HG03064 (cell line): ENCODE measurements around the gene WBP4.
A peak's percentile ranks its signal among the peaks of the same experiment; 100 is the strongest.
"Not testable (repeated sequence)": the region's sequence is repeated elsewhere in the genome, so short reads cannot be mapped to it uniquely, and the experiment has no call there.

Experiments used
- ATAC-seq: cut with Tn5 transposase; IDR thresholded peaks from one replicate; pipeline ENCODE4 v1.9.1; 2021; ENCODE audit warnings: low read depth; ENCODE audit not compliant: unreplicated experiment

The WBP4 gene

GRCh38 chr13:41061075-41061913 is at the start of gene WBP4:
WBP4 (plus strand) TSS chr13:41061509; CDS start chr13:41061674, 165 bp downstream.
- peak; percentile 60 for ATAC-seq

- ATAC-seq, result no peak
These were observed 48.8 kb upstream of the WBP4 start for GRCh38 chr13:41012536-41012935.

- ATAC-seq, result no peak
These were observed 47.5 kb upstream of the WBP4 start for GRCh38 chr13:41013835-41014234.

GRCh38 chr13:41015920-41016319 is 45.4 kb upstream of the WBP4 start:
- no peak for ATAC-seq

- ATAC-seq, result no peak
These were observed 44.1 kb upstream of the WBP4 start for GRCh38 chr13:41017159-41017558.

- ATAC-seq, result no peak
These were observed 43.3 kb upstream of the WBP4 start for GRCh38 chr13:41017817-41018601.

- ATAC-seq, result no peak
These were observed 42.7 kb upstream of the WBP4 start for GRCh38 chr13:41018602-41018948.

- peak; percentile 89 for ATAC-seq
These were observed 42.3 kb upstream of the WBP4 start, which contains the start of gene ELF1 for GRCh38 chr13:41019011-41019487. ELF1 (minus strand) TSS chr13:41019316; CDS start chr13:40982054, 37,262 bp downstream.

GRCh38 chr13:41019578-41020347 is 41.5 kb upstream of the WBP4 start:
- peak; percentile 58 for ATAC-seq

GRCh38 chr13:41025518-41025917 is 35.8 kb upstream of the WBP4 start:
- ATAC-seq, result no peak

GRCh38 chr13:41026788-41027187 is 34.5 kb upstream of the WBP4 start:
- no peak for ATAC-seq

- no peak for ATAC-seq
These were observed 33.3 kb upstream of the WBP4 start for GRCh38 chr13:41028051-41028450.

- ATAC-seq, result no peak
These were observed 31.7 kb upstream of the WBP4 start for GRCh38 chr13:41029629-41030028.

GRCh38 chr13:41032691-41033376 is 28.5 kb upstream of the WBP4 start:
- ATAC-seq, result no peak

- no peak for ATAC-seq
These were observed 26.9 kb upstream of the WBP4 start for GRCh38 chr13:41034382-41034781.

- ATAC-seq, result no peak
These were observed 26.4 kb upstream of the WBP4 start for GRCh38 chr13:41034881-41035280.

- ATAC-seq, result not testable (repeated sequence)
These were observed 24.8 kb upstream of the WBP4 start for GRCh38 chr13:41036557-41036956.

GRCh38 chr13:41039746-41040145 is 21.6 kb upstream of the WBP4 start:
- no peak for ATAC-seq

- no peak for ATAC-seq
These were observed 20.6 kb upstream of the WBP4 start for GRCh38 chr13:41040584-41041334.
